ENCODE results near the gene UGT1A9. TPM values are rescaled to one million over a fixed set of nuclear protein-coding genes. Genes with fewer than 3 reads are reported as not detected.

UGT1A9 gene
- total RNA-seq, 2 donors from 2014 or later = 0.12 TPM; not detected in 1

DNA sequence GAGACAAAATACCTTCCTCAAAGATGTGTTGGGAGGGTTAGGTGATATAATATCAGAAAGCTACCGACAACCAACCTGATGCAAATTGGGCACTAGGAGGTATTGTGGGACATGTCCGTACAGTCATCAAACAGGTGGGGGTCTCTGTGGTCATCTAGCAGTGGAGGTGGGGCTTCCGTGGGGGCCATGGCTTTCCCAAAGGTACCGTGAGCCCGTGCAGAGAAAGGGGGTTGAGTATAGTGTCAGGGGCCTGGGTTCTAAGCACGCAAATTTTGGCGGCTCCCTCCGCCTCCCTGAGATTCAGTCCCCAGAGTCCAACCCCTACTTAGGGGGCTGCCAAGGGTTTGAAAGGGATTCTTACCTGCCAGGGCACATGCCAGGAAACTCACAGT is 150.0 kb downstream of the UGT1A9 start:
- intact Hi-C loops (cut with DNase I) = no loop called here
- no peak for DNase-seq
- ATAC-seq = no peak

DNA sequence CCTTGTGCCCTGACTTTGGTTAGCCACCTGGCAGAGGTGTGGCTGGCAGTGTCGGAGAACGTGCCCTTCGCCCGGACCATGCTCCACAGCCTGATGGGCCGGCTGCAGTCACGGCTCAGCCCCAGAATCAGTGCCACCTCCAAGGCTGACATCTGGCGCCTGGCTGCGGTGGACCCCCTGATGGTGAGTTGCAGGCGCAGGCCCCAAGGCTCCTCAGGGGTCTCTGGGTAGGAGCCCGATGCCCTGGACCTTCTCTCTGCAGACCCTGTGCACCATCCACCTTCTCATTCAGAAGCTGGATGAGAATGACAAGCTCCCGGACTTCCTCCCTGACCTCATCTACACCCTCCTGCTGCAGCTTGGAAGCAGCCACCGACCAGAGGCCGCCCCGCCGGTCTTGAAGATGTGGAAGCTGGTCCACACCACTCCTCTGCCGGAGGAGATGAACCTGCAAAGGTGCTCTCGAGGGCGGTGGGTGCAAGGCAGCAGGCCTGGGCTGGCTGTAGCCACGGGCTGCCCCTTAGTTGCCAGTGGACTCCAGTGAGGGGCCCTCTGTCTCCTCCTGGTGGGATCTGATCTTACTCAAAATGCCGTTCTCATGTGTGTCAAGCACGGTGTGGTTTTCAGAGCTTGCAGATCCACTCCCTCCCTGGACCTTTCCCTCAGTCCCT is 150.5 kb downstream of the UGT1A9 start:
- DNase-seq (no peak), ATAC-seq (no peak)
- intact Hi-C loops (cut with DNase I) = no loop called here

Other genes with a start within 250 kb of the UGT1A9 start
- 10 to 100 TPM; 14.5 to 17.1 TPM for gene USP40, start 105.1 kb upstream of the UGT1A9 start, total RNA-seq
- not detected for gene UGT1A8, start 54.3 kb upstream of the UGT1A9 start, total RNA-seq
- not detected for gene UGT1A10, start 35.5 kb upstream of the UGT1A9 start, total RNA-seq
- not detected for gene UGT1A7, start 10.0 kb downstream of the UGT1A9 start, total RNA-seq
- not detected for gene UGT1A6, start 21.0 kb downstream of the UGT1A9 start, total RNA-seq
- gene UGT1A5, start 41.0 kb downstream of the UGT1A9 start, total RNA-seq = not detected
- not detected for gene UGT1A4, start 46.8 kb downstream of the UGT1A9 start, total RNA-seq
- gene UGT1A3, start 57.1 kb downstream of the UGT1A9 start, total RNA-seq = not detected
- not detected for gene UGT1A1, start 88.4 kb downstream of the UGT1A9 start, total RNA-seq
- not detected for gene MROH2A, start 106.4 kb downstream of the UGT1A9 start, total RNA-seq
- gene HJURP, start 182.6 kb downstream of the UGT1A9 start, total RNA-seq = 1 to 10 TPM in 1 of 2 donors, not detected in 1; 1.1 TPM
- not detected for gene TRPM8, start 245.5 kb downstream of the UGT1A9 start, total RNA-seq